GM18868 (cell line): ENCODE data around the gene QRICH2.
"Not testable (repeated sequence)": the region's sequence is repeated elsewhere in the genome, so short reads cannot be mapped to it uniquely, and the experiment has no call there.

Experiments
- ATAC-seq: cut with Tn5 transposase; IDR thresholded peaks from one replicate; pipeline ENCODE4 v1.9.1; 2021; ENCODE audit warnings: mild to moderate bottlenecking, moderate library complexity; ENCODE audit not compliant: unreplicated experiment

Gene QRICH2

DNA sequence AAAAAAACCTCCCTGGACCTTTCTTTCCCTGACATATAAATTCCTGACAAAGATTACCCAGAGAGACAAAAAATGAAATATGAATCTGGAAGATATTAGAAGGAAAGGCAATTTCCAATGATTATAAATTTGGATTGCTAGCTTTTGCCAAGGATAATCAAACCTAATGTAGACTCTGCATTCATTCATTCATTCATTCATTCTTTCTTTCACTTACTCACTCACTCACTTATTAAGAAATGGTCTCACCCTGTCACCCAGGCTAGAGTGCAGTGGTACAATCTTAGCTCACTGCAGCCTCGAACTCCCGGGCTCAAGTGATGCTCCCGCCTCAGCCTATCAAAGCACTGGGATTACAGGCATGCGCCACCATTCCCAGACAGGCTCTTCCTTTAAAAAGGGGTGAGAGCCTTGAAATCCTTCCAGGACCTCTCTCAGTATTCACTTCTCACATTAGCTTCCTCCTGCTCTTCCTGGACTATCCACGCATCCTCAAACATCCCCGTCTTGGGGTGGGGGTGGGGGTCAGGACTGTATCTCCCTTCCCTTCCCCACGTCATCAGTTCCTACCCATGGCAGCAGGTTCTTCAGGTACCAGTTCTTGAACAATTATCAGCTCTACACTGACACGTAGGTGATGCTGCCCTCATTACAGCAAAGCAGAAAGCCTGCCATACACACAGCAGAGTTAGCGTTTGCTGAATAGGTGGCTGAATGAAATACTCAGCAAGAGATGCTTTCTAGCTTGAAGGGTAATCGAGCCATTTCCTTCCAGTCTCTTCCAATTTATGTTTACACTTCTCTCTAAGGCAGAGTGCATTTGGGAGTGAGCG is 25.8 kb upstream of the QRICH2 start:
- ATAC-seq = no peak

DNA sequence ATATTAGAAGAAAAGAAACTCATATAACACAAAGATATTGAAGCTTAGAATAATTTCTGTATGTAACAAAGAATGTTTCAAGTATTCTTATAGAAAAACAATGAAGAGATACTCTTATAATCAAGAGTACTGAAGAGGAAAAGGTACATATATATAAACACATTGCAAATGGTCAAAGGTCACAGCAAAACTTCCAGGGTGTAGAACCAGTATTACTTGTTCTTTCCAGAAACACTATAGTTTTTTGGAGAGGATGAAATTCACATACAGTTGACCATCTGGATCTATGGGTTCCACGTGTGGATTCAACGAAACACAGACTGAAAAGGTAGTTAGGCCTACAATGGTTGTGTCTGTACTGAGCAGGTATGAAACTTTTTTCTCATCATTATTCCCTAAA is 23.0 kb upstream of the QRICH2 start:
- ATAC-seq = no peak

DNA sequence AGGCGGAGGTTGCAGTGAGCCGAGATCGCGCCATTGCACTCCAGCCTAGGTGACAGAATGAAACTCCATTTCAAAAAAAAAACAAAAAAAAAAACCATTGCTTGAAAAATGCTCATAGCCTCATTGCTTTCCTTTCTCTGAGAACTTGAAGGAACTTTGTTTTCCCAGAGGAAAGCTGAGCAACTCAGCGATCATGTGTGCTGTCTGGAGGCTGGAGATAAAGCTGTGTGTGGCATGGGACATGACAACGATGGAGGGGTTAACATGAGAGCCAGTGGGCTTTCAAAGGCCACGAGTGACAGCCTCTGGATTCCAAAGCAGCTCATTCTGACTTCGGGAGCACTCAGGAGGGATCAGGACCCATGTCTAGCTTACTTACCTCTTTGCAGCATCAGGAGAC is 21.6 kb upstream of the QRICH2 start:
- no peak for ATAC-seq

DNA sequence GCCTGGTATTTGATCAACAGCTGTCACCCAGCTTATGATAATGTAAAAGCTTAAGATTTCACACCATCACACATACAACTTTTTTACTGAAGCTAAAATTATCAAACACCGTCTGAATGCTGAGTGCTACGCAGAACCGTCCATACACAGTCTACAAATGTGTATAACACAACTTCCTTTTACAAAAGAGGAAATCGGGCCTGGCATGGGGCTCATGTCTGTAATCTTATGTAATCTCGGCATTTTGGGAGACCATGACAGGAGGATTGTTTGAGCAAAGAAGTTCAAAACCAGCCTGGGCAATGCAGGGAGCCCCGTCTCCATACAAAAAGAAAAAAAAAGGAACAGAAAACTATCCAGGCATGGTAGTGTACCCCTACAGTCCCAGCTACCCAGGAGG is 19.6 kb upstream of the QRICH2 start:
- ATAC-seq = no peak

DNA sequence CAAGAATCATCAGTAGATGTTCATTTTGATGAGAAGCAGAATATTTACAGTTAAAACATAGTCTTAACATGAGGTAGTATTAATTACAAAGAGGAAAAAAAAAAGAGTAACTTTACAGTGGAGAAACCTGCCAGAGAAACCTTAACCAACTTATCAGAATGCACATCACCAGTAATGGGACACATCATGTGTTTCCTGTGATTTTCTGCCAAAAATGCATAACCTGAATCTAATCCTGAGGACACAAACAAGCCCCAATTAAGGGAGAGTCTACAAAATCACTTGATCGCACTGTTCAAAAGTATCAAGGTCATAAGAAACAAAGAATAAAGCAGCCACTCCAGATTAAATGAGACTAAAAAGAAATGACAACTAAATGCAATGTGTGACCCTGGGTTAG is 18.2 kb upstream of the QRICH2 start:
- ATAC-seq = no peak

DNA sequence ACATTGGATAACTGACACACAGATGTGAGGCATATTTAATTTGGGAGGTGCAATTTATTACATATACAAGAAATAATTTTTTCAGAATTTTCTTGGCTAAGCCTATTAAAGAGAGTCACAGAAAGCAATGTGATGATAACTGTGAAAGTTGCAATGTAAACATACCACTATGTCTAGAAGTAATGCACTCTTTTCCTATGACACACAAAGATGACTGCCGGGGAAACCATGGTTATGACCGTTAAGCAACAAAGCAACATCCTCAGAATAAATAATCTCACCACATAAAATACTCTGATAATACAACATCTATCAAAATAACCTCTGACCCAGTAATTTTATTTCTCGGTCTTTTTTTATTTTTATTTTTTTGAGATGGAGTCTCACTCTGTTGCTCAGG is 10.5 kb upstream of the QRICH2 start:
- no peak for ATAC-seq

DNA sequence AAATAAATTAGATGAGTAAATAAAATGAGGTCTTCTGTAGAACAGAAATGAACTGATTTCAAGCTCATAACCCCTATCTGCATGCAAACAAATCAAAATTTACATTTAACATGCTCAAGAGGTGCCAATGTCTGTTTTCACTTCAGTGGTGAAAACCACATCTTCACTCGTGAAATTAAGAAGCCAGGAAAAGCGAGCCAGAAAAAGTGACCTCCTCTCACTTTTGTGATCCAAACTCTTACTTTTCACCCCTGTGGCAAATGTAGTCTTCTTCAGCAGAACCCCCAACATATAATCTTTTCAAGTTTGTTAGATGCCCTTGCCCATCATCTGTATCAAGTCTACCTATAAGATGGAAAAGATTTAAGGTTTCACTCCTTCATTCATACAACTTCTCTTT is 9.5 kb upstream of the QRICH2 start:
- ATAC-seq = no peak

DNA sequence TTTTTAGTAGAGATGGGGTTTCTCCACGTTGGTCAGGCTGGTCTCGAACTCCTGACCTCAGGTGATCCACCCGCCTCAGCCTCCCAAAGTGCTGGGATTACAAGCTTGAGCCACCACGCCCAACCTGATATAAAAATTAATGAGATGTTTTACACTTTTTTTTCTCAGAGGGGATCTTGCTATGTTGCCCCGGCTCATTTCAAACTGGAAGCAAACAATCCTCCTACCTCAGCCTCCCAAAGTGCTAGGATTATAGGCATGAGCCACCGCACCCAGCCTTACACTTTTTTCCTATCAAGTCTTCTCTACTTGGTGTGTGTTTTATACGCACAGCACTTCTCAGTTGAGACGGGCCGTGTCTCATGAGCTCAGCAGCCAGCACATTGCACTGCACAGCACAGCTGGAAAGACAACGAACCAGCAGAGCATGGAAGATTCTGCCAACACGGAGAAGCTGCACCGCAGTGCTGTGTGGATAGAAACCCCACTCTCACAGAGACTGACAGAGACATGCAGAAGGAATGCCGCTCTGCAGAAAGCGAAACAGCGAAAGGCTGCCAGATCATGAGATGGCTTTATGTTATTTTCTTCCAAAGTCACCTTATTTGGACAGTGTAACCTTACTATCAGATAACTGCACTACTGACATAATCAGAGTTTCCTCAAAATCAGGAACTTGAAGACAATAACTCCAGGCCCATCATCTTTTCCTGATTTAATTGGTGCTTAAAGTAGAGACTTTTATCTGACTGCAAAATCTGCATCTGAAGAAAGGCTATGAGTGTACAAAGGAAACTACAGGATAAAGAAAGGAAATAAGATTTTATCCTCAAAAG is 6.5 kb upstream of the QRICH2 start:
- ATAC-seq = no peak

DNA sequence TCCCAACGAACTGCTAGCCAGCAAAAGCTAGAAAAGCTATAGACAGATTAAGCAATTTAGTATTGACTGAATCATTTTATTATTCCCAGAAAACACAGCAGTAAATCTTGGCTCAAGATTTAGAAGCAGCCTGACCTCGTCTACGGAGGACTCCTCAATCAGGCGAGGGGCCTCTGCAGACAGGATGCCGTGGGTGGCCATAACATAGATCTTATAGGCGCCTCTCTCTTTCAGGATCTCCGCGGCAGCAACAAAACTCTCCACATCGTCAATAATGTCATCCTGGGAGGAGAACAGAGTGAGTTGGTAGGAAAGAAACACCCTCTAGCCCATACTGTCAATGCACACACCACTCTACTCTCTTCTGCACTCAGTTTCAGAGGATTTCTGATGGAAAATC is 4.7 kb upstream of the QRICH2 start:
- no peak for ATAC-seq

DNA sequence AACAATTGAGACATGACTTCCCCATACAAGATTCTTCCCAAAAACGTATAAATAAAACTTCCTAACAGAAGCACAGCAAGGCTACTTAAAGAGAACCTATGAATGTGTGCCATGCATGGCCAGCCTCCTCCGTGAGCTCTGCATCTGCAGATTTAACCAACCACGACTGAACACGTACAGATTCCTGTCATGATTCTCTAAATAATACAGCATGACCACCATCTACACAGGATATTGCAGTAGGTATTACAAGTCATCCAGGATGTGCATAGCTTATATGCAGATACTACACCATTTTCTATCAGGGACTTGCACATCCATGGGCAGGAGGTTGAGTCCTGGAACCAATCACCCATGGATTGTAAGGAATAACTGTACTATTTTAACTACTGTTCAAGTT is 1.4 kb upstream of the QRICH2 start:
- no peak for ATAC-seq

DNA sequence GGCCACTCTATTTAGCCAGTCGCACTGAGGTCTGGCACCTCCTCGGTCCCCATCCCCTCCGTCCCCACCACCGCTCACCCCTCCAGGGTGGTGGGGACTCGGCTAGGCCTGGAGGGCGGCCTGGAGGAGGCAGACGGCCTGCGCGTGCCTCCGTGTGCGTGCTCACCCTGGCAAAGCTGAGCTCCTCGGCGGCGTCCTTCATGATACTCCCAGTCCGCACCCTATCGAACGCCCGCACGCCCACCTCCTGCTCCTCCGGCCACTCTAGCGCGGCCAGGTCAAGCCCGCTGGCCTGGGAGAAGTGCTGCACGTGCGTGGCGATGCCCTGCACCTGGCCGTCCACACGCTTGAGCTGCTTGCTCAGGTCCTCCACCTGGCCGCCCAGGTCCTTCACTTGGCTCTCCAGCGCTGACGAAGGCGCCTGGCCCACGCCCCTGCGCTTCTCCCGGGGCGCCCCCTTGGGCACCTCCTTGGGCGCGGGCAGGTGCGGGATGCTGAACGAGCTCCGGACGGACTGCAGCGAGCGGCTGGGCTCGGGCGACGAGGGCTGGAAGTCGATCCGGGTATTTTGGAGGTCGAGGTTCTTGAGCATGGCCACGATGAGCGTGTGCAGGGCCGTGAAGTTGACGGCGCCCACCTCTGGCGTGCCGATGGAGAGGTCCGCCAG is 644 bp downstream of the QRICH2 start:
- ATAC-seq = no peak

DNA sequence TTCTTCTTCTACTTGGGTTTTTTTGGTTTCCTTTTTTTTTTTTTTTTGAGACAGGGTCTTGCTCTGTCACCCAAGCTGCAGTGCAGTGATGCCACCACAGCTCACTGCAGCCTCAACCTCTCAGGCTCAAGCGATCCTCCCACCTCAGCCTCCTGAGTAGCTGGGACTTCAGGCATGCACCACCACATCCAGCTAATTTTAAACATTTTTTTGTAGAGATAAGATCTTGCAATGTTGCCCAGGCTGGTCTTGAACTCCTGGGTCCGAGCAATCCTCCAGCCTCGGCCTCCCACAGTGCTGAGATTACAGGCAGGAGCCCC is 3.0 kb downstream of the QRICH2 start:
- ATAC-seq = not testable (repeated sequence)

DNA sequence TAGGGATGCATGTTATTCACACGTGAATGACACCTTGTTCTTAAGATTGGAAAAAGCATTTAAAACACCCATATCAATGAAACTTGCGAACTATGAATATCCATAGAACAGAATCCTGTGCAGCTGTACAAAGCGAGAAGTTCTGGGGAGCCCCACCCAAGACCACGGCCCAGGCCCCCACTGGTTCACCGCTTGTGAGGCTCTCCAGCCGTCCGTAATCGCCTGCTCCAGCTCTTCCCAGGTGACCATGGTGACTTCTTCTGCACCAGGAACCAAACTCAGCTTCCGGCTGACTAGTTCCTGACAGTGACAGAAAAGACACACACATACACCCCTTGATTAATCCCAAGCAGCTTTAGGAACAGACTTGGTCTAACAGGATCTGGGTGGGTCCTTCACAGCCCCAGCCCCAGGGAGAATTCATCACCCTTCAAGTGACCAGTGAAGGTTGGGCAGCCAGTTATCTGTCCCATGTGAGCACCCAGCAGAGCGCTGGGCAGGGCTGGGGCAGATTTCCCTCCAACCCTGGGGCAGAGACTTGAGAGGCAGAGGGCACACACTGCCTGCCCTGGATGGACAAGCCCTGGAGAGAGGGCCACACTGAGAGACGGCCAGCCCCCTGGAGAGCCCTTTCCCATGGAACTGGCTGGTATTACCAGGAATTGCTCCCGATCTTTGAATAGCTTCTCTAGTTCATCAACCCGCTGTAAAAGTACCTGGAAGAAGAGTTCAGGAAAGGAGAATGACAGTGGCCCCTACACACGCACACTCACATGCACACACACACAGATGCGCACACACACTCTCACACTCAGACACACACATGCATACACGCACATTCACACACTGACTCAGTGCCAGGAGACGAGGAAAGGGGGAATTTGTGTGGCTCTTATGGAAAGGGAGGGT is 3.6 kb downstream of the QRICH2 start:
- no peak for ATAC-seq

DNA sequence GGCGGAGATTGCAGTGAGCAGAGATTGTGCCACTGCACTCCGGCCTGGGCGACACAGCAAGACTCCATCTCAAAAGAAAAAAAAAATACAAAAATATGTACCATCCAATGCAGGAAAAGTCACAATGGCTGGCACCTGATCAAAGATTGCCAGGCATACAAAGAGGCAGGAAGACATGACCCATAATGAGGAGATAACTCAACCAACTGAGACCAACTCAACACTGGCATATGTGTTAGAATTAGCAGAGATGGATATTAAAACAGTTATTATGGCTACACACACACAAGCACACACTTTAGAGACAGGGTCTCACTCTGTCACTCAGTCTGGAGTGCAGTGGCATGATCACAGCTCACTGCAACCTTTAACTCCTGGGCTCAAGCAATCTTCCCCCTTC is 10.6 kb downstream of the QRICH2 start:
- ATAC-seq = no peak

DNA sequence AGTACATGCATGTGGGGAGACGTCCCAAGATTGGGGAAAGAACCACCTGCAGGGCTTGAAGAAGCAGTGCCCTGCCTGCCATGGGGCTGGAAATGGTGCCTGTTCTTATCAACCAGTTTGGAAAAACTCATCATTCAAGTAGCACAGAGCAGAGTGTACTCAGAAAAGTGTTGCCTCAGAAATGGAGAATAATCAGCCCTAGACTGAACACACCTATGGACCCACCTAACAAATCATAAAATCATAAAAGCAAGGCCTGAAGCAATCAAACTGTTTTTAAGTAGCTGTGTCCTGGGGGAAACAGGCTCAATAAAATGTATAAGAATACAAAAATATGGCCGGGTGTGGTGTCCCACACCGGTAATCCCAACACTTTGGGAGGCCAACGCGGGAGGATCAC is 11.2 kb downstream of the QRICH2 start:
- no peak for ATAC-seq

DNA sequence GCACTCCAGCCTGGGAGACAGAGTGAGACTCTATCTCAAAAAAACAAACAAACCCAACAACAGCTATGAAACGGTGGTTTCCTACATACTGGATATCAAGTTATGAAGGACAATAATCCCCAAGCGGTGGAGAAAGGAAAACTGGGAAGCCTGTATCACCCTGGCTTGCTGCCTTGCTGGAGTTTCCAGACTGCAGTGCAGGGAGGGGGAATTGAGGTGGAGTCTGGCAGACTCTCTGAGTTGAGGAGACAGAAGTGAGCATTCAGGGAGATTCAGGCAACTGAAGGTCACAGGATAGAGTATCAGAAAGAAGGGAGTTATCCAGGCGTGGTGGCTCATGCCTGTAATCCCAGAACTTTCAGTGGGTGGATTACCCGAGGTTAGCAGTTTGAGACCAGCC is 11.9 kb downstream of the QRICH2 start:
- no peak for ATAC-seq

DNA sequence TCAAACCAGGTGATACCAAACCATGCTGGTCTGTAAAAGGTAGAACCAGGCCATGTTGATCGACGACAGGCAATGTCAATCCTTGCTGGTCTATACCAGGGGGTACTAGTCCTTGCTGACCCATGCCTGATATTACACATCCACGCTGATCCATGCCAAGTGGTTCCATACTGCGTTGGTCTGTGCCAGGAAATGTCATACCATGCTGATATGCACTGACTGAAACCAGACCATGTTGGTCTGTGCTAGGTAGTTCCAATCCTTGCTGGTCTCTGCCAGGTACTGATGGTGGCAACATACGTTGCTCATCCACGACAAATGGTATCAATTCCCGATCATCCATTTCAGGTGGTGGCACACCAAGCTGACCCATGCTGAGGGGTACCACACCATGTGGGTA is 15.0 kb downstream of the QRICH2 start:
- no peak for ATAC-seq

DNA sequence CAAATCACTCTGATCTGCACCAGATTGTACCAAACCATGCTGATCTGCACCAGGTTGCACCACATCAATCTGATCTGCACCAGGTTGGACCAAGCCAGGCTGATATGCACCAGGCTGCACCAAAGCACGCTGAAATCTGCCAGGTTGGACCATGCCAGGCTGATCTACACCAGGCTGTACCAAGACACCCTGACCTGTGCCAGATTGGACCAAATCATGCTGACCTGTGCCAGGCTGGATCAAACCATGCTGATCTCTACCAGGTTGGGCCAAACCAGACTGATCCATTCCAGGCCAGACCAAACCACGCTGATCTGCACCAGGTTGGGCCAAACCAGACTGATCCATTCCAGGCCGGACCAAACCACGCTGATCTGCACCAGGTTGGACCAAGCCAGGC is 15.5 kb downstream of the QRICH2 start:
- ATAC-seq = no peak

DNA sequence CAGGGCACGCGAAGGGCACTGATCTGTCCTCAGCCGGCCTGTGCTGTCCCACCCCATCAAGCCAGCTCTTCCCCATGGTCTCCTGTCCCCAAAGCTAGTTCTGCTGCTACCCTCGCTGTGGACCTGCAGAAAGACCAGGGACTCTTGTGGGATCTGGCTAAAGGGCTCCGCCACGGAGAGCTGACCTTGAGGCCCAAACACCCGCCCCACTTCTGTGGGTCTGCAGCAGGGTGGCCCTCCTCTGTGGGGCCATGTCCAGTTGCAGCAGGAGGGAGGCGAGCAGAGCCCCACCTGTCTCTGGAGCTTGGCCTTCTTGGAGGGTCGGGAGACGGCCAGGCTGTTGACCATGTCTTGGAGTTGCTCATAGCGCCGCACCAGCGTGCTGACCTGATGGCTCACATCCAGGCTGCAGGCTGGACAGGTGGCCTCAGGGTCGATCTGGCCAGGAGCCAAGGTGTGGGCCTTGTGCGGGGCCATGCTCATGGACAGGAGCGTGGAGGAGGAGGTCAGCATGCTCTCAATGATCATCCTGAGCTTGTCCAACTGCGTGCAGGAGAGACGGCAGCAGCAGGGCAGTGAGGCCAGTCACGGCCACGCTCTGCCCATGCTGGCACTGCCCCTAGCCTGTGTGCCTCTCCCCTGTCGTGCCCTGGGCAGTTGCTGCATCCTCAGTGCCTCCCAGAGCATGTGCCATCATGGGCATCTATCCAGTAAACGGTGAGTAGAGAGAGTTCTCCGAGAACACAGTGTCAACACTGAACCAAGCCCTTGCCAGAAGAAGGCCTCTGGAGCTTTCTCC is 26.3 kb downstream of the QRICH2 start:
- no peak for ATAC-seq

DNA sequence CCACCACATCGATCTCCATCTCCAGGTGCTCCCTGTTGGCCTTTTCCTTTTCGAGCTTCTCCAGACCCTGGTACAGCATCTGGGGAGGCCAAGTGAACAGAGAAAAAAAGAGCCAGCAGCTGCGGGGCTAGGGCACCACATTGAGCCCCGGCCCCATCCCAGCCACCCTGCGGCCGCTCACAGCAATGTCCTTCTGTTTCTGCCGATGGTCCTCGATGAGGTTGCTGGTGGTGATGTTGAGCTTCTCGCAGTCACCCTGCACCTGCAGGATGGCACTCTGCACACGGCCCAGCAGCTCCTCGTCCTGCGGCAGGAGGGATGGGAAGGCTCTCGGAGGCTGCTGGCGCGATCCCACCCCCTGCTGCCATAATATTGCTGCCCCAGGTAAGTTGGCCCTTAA is 27.4 kb downstream of the QRICH2 start:
- ATAC-seq = no peak
